GM18502 (cell line): ENCODE data around the gene LYZL1.
"Not testable (repeated sequence)": the region's sequence is repeated elsewhere in the genome, so short reads cannot be mapped to it uniquely, and the experiment has no call there.

Experiments used
- ATAC-seq: cut with Tn5 transposase; IDR thresholded peaks from one replicate; pipeline ENCODE4 v1.9.1; 2021; ENCODE audit warnings: mild to moderate bottlenecking; ENCODE audit not compliant: unreplicated experiment, poor library complexity

LYZL1 gene

DNA sequence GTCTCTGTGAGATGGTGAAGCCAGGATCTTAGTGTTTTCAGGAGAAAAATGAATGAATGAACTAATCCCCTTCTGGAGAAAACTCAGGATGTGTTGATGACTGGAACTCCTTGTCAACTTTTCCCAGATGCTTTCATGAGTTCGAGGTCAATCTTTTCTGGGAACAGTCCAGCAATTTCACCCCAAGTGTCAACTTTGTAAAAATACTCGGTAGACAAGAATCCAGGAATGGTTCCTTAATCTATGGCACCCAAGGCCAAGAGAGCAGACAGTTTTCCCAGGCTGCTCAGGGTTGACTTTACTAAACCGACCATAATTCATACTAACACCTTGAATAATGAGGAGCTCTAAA lies 31.1 kb upstream of the LYZL1 start:
- no peak for ATAC-seq

GRCh38 chr10:29259498-29259897 lies 29.4 kb upstream of the LYZL1 start:
- ATAC-seq = no peak

GRCh38 chr10:29263506-29263905 lies 25.4 kb upstream of the LYZL1 start:
- ATAC-seq = no peak

GRCh38 chr10:29265210-29265768 lies 23.6 kb upstream of the LYZL1 start:
- no peak for ATAC-seq

- ATAC-seq = no peak
These were observed 22.2 kb upstream of the LYZL1 start for GRCh38 chr10:29266641-29267040.

DNA sequence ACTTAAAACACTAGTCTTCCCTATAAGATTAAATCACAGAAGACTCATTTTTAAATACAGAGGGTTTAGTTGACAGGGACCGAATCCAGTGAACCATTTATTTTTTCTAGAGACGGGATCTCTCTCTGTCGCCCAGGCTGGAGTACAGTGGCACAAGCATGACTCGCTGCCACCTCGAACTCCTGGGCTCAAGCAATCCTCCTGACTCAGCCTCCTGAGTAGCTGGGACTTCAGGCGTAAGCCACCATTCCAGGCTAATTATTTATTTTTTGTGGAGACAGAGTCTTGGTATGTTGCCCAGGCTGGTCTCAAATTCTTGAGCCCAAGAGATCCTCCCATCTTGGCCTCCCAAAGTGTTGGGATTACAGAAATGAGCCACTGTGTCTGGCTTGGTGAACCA lies 20.9 kb upstream of the LYZL1 start:
- no peak for ATAC-seq

DNA sequence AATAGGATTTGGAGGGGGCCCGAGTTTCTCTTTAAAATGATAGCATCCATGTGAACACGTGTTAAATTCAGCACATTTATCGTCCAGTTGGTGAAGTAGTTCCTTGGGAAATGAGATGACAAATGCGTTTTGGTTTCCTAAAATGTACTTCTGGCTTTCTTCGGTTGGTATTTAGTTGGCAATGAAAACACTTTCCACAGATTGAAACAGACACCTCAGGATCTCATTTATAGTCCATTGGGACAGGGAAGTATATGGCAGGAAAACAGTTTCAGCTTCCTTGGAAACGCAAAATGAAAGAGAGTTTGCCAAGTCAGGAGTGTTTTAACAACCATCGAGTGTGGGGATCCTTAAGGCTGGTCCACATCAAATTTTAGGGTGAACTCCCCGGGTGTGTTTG lies 19.4 kb upstream of the LYZL1 start:
- ATAC-seq = no peak

DNA sequence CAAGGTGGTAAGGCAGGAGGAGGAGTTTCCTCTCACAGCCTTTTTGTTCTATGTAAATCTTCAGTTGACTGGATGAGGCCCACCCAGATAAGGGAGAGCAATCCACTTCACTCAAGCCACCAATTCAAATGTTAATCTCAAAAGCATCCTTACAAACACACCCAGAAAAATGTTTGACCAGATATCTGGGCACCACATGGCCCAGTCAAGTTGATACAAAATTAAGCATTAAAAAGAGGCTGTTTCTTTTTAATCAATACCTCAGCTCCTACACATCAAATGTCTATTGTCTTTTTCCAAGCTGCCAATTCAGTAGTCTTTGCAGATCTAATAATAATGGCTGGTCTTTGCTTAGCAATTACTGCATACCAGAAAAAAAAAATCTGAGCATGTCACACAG lies 18.0 kb upstream of the LYZL1 start:
- ATAC-seq = no peak

DNA sequence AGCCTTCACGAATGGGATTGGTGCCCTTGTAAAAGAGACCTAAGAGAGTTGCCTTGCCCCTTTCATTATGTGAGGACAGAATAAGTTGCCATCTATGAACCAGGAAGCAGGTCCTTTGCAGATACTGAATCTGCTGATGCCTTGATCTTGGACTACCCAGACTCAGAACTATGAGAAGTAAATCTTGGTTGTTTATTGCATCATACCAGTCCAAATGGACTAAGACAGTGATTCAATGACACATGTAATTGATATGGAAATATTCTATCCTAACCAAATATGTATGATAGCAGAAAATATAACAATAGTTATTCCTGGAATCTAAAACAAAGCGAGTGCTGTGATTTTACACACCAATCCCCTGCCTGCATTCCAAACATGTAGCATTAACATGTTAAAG lies 17.0 kb upstream of the LYZL1 start:
- ATAC-seq = no peak

DNA sequence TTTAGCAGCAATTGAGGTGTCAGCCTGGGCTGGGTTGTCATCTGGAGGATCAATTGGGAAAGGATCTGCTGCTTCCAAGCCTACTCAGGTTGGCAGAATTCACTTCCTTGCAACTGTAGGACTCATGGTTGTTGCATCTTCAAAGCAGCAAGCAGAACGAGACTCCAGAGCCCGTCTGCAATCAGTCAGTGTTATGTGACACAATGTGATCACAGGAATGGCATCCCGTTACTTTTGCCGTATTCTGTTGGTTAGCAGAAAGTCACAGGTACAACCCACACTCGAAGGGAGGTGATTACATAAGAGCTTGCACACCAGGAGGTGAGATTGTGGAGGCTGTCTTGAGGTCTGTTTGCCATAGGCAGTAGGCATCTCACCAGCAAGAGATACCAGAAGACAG lies 15.4 kb upstream of the LYZL1 start:
- no peak for ATAC-seq

DNA sequence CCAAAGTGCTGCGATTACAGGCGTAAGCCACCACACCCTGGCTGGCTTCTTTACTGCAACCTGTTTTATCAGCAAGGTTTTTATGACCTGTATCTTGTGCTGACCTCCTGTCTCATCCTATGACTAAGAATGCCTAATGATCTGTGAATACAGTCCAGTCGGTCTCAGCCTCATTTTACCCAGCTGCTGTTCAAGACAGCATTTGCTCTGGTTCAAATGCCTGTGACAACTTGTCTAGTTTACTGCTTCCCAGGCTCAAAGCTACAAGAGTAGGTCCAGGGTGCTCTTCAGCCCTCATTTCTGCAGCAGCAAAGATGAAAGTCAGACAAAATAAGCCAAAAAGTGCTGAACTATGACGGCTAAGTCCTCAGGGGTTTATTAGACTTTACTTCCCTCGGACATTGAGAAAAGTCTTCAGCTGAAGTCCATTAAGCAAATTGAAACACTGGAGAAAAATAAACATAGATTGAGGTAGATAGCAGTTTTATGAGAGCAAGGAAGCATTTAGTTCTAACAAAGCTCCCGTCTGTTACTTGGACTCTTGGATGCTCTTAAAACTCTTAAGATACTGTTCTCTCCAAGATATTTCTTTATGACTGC lies 12.5 kb upstream of the LYZL1 start:
- no peak for ATAC-seq

DNA sequence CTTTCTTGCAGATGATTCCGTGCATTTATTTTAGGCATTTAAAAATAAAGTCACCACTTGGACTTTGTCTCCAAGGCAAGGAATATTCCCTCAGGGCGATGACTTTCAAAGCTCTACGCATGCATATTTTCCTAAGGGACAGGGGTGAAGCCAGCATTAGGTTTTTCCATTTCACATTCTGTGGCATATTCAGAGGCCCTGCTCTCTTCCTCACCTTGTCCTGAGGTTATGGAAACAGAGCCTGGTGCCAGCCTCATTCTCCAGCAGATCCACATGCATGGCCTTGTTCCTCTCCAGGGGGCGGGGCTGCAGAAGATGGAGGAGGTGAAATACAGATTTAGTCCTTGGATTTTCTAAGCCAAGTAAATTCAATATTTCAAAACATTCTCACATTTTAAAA lies 11.6 kb upstream of the LYZL1 start:
- no peak for ATAC-seq

DNA sequence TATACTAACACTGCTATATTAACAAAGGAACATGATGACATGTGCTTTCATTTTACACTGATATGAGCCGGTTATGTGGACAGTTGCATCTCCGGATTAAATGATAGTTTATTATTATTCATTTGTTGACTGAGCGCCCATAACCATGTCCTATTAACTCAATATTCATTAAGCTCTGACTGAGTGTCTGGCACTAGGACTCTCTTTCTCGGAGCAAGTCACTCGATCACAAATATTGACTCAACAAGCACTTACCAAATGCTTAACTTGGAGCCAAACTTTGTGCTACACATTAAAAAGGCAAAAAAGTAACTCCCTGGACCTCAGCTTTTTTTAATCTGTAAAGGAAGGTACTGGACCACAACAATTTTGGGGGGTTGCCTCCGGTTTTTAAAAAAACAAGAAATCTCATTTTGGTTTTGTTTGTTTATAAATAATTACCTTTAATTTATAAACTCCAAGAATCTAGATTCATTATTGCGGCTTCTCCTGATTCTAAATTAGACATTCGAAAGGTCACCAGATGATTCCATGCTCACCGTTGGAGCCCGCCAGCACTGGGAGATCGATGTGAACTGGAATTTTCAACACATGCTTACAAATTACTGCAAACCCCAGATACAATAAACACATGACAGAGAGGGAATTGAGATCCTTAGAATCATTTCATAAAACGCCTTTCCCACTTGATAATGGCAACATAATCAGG lies 8.9 kb upstream of the LYZL1 start:
- ATAC-seq = no peak

DNA sequence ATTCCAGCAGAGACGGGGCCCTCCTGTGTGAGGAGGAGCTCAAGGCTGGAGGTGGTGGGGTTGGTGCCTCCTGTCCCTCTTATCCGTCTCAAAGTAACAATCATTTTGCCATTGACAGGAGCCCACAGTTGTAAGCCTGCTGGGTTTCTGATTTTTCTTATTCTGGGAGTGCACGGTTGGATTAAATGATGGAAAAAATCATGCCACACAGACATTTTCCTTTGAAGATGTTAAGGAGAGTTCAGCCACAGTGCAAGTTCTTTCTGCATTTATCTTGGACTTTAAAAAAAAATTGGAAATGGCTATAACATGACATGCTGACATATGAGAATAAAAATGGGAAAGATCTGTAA lies 8.4 kb upstream of the LYZL1 start:
- no peak for ATAC-seq

DNA sequence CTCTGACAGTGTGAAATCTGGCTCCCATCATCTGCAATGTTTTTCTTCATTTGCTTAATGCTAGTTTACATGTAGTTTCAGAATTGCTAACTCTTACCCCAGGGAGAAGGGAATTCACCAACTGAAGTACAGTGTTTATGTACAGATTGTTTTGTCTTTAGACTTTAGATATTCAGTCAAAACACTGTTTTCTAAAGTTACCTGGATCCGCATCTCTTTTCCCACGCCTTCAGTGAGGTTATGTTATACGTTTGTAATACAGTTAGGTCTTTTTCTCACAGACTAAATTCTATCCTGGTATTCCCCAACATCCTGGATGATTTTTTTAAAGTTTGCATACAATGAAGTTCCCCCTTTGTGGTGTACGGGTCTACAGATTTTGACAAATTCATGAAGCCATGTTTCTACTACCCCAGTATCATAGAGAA lies 3.2 kb upstream of the LYZL1 start:
- ATAC-seq = peak; percentile 94

GRCh38 chr10:29287635-29288034 lies 1.2 kb upstream of the LYZL1 start:
- no peak for ATAC-seq

GRCh38 chr10:29291561-29291960 lies 2.7 kb downstream of the LYZL1 start:
- not testable (repeated sequence) for ATAC-seq

GRCh38 chr10:29292406-29292805 lies 3.5 kb downstream of the LYZL1 start:
- ATAC-seq = not testable (repeated sequence)

DNA sequence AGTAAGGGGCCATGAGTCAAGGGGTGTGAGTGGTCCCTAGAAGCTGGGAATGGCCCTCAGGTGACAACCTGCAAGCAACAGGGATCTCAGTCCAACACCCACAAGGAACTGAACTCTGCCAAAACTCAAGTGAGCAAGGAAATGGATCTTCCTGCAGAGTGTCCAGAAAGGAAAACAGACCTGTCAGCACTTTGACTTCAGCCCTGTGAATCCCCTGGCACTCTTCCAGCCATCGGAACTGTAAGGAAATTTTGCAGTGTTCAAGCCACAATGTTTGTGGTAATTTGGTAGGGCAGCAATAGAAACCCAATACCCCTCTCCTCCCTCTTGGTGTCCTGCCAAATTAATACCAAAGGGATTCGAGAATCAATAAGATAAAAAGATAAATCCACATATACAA lies 6.9 kb downstream of the LYZL1 start:
- ATAC-seq = no peak

DNA sequence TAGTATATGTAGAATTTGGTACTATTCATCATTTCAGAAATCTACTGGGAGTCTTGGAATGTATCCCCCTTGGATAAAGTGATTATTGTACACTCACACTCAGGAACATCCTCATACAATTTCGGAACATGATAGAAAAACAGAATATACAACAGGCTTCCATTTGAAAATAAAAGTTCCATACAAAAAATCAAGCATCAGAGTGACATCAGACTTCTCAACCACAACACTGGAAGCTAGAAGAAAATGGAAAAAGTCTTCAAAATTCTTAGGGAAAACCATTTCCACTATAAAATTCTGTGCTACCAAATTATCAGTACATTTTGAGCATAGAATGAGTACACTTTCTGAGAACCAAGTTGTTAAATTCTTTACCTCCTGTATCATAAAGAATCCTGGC lies 8.8 kb downstream of the LYZL1 start:
- ATAC-seq = no peak

- no peak for ATAC-seq
These were observed 12.6 kb downstream of the LYZL1 start for GRCh38 chr10:29301359-29301910.

- no peak for ATAC-seq
These were observed 13.6 kb downstream of the LYZL1 start for GRCh38 chr10:29302499-29302898.
